ENCODE data around the gene ZSCAN20.

GRCh38 chr1:33460947-33461629 lies 11.4 kb upstream of the ZSCAN20 start:
- TF ChIP-seq CTCF (IDR thresholded peaks at IDR 0.05; ENCODE audit: insufficient read depth, low read length, poor library complexity, severe bottlenecking) (no peak), EZH2phosphoT487 (conservative IDR thresholded peaks at IDR 0.05; ENCODE audit: low read length) (no peak)

Measured in SU-DHL-6 (cell line).